Astrocyte (in vitro differentiated cells and primary cell): ENCODE data around the gene PIK3R1. TPM values are rescaled to one million over a fixed set of nuclear protein-coding genes. Genes with fewer than 3 reads are reported as not detected.

ENCODE experiments used
- DNase-seq: peaks from one replicate; pipeline ENCODE4 v3.0.0-alpha.2; 2010; ENCODE audit warnings: low read depth
- FAIRE-seq: peaks from 2 replicates; lab custom pipeline; 2011; peaks lifted over from hg19 to GRCh38; lab: Jason Lieb, UNC
- H2AFZ ChIP-seq: 2 replicates; pipeline ENCODE4 v1.6.0; 2012; ENCODE audit warnings: low read depth, low read length, inconsistent platforms
- H3K27ac ChIP-seq: 2 replicates; pipeline ENCODE4 v1.5.1; 2011; ENCODE audit warnings: low read depth, low read length, inconsistent platforms
- H3K27me3 ChIP-seq: 2 replicates; pipeline ENCODE4 v1.6.0; 2011; ENCODE audit warnings: low read length, inconsistent platforms; ENCODE audit not compliant: insufficient read depth
- H3K36me3 ChIP-seq: 2 replicates; pipeline ENCODE4 v1.5.1; 2011; ENCODE audit warnings: low read length, inconsistent platforms; ENCODE audit not compliant: insufficient read depth
- H3K4me1 ChIP-seq: 2 replicates; pipeline ENCODE4 v1.5.1; 2011; ENCODE audit warnings: low read length, inconsistent platforms; ENCODE audit not compliant: insufficient read depth
- H3K4me2 ChIP-seq: 2 replicates; pipeline ENCODE4 v1.6.0; 2012; ENCODE audit warnings: low read length, inconsistent platforms
- H3K4me3 ChIP-seq: 2 replicates; pipeline ENCODE4 v1.5.1; 2011; ENCODE audit warnings: low read depth, mild to moderate bottlenecking, low read length, inconsistent platforms; ENCODE audit not compliant: insufficient read depth
- H3K79me2 ChIP-seq: 2 replicates; pipeline ENCODE4 v1.6.0; 2012; ENCODE audit warnings: mild to moderate bottlenecking, low read length, inconsistent platforms; ENCODE audit not compliant: insufficient read depth
- H3K9ac ChIP-seq: 2 replicates; pipeline ENCODE4 v1.6.0; 2012; ENCODE audit warnings: mild to moderate bottlenecking, low read length, inconsistent platforms
- H3K9me3 ChIP-seq: 2 replicates; pipeline ENCODE4 v1.5.1; 2012; ENCODE audit warnings: low read depth, mild to moderate bottlenecking, low read length, inconsistent platforms; ENCODE audit not compliant: insufficient read depth
- H4K20me1 ChIP-seq: 2 replicates; pipeline ENCODE4 v1.6.0; 2012; ENCODE audit warnings: low read length, inconsistent platforms; ENCODE audit not compliant: insufficient read depth
- H3K27ac Mint-ChIP-seq: one replicate; pipeline ENCODE4 v1.8.0; 2021; ENCODE audit warnings: mild to moderate bottlenecking, mixed read lengths; ENCODE audit not compliant: unreplicated experiment
- H3K27me3 Mint-ChIP-seq: one replicate; pipeline ENCODE4 v1.8.0; 2021; ENCODE audit warnings: low read depth, mixed read lengths; ENCODE audit not compliant: unreplicated experiment
- H3K36me3 Mint-ChIP-seq: one replicate; pipeline ENCODE4 v1.8.0; 2021; ENCODE audit warnings: low read depth, mixed read lengths; ENCODE audit not compliant: unreplicated experiment
- H3K4me1 Mint-ChIP-seq: one replicate; pipeline ENCODE4 v1.8.0; 2021; ENCODE audit warnings: low read depth, mixed read lengths; ENCODE audit not compliant: unreplicated experiment
- H3K4me3 Mint-ChIP-seq: one replicate; pipeline ENCODE4 v1.8.0; 2021; ENCODE audit warnings: mild to moderate bottlenecking, moderate library complexity, mixed read lengths; ENCODE audit not compliant: unreplicated experiment
- H3K9me3 Mint-ChIP-seq: one replicate; pipeline ENCODE4 v1.8.0; 2021; ENCODE audit warnings: mild to moderate bottlenecking, mixed read lengths; ENCODE audit not compliant: unreplicated experiment
- CTCF ChIP-seq: IDR thresholded peaks from 2 replicates; pipeline ENCODE4 v1.5.1; 2011; ENCODE audit warnings: low read depth, mild to moderate bottlenecking, inconsistent platforms, low read length, moderate library complexity; ENCODE audit not compliant: insufficient read depth
- EZH2 ChIP-seq: IDR thresholded peaks from 2 replicates; pipeline ENCODE4 v1.6.1; 2012; ENCODE audit warnings: mild to moderate bottlenecking, low read length, inconsistent platforms; ENCODE audit not compliant: insufficient read depth
- total RNA-seq: library from RNA; stranded (reverse); gene quantifications from 2 replicates; pipeline ENCODE4 v1.2.1, GENCODE V29; 2021

Gene PIK3R1
- total RNA-seq, 1 donor from 2014 or later: 25.7 TPM

GRCh38 chr5:68268101-68268851 lies 52.7 kb downstream of the PIK3R1 start:
- H3K9ac ChIP-seq: no peak overlapping the region
- DNase-seq (no peak), FAIRE-seq (no peak)
- H3K27me3 ChIP-seq: no peaks in the 10 kb centered on the region
- H3K27ac Mint-ChIP-seq: no peak overlapping the region
- H4K20me1 ChIP-seq: peaks cover 8% of the 10 kb centered on the region
- H3K4me2 ChIP-seq: no peak overlapping the region
- H3K9me3 ChIP-seq: no peaks in the 10 kb centered on the region
- H3K4me3 ChIP-seq: no peak overlapping the region
- no peak overlapping the region for H3K27ac ChIP-seq
- H3K9me3 Mint-ChIP-seq: no peaks in the 10 kb centered on the region
- TF ChIP-seq CTCF (no peak), EZH2 (no peak)
- H3K4me3 Mint-ChIP-seq: no peak overlapping the region
- H2AFZ ChIP-seq: no peak overlapping the region
- H3K36me3 ChIP-seq: no peaks in the 10 kb centered on the region
- peaks cover 16% of the 10 kb centered on the region for H3K4me1 ChIP-seq
- H3K79me2 ChIP-seq: peaks cover 6% of the 10 kb centered on the region
- H3K36me3 Mint-ChIP-seq: no peaks in the 10 kb centered on the region
- H3K4me1 Mint-ChIP-seq: peaks cover 8% of the 10 kb centered on the region
- no peaks in the 10 kb centered on the region for H3K27me3 Mint-ChIP-seq

DNA sequence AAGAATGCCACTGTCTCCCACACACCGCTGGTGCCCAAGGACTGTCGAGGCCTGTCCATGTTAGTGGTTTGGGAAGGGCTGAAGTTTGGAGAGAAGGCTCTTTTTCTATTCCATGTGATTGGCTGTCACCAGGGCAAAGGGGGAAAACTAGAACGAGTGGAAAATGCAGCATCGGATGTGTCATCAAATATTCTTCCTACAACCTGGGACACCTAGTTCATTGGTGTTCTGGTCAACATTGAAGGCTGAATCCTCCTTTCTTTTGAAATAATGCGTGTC lies 53.2 kb downstream of the PIK3R1 start:
- FAIRE-seq: no peak
- no peak overlapping the region for H2AFZ ChIP-seq
- no peaks in the 10 kb centered on the region for H3K9me3 Mint-ChIP-seq

More for the DNA sequence above, 53.2 kb downstream of the PIK3R1 start:
- Histone ChIP-seq H3K27ac (no peak overlapping the region), H3K9ac (no peak overlapping the region), H3K79me2 (peaks cover 6% of the 10 kb centered on the region), H3K4me1 (peaks cover 16% of the 10 kb centered on the region), H3K4me3 (no peak overlapping the region), H3K4me2 (no peak overlapping the region), H4K20me1 (peaks cover 8% of the 10 kb centered on the region), H3K36me3 (no peaks in the 10 kb centered on the region), H3K27me3 (no peaks in the 10 kb centered on the region), H3K9me3 (no peaks in the 10 kb centered on the region)
- TF ChIP-seq CTCF (no peak), EZH2 (no peak)
- no peak overlapping the region for H3K4me3 Mint-ChIP-seq
- no peak overlapping the region for H3K27ac Mint-ChIP-seq
- peaks cover 10% of the 10 kb centered on the region for H3K4me1 Mint-ChIP-seq
- H3K27me3 Mint-ChIP-seq: no peaks in the 10 kb centered on the region
- no peak for DNase-seq
- H3K36me3 Mint-ChIP-seq: no peaks in the 10 kb centered on the region
